Measurements from ENCODE around the gene OR10S1.
"Not testable (repeated sequence)": the region's sequence is repeated elsewhere in the genome, so short reads cannot be mapped to it uniquely, and the experiment has no call there.

The OR10S1 gene, protein sequence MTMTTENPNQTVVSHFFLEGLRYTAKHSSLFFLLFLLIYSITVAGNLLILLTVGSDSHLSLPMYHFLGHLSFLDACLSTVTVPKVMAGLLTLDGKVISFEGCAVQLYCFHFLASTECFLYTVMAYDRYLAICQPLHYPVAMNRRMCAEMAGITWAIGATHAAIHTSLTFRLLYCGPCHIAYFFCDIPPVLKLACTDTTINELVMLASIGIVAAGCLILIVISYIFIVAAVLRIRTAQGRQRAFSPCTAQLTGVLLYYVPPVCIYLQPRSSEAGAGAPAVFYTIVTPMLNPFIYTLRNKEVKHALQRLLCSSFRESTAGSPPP

DNA sequence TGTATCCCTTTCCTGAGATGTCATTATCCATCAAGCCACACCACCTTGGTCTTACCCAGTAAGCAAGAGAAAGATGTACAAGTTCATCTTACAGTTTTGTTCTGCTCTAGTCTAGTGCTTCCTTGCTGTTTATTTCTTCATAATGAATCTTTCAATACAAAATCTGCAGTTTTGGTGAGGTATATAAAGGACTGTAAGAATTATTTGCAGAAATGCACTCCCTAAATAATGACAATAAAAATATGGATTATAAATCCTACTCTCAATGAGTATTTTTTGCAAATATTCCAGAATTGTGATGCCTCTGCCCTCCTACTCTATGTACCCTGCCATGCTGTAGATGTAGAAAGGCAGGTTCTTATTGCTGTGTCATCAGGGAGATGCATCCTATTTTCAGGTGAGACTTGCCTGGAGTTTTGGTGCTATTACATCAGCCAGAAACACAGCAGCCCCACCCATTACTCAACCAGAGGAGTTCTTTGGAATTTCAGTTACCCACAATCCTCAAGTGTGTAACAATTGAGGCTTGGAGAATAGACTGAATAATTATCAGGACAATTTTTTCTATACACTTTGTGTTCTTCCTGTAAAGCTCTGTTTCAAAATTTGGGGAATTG lies at the start of gene OR10S1:
Gene OR10S1 (minus strand): TSS at position 51 of the 617 bp plus-strand sequence. CDS start 117 bp downstream, outside the sequence.
- no peak for DNase-seq (ENCODE audit: extremely low spot score)
- CTCF ChIA-PET = no interaction called here
- TF ChIP-seq, protein P1, sequence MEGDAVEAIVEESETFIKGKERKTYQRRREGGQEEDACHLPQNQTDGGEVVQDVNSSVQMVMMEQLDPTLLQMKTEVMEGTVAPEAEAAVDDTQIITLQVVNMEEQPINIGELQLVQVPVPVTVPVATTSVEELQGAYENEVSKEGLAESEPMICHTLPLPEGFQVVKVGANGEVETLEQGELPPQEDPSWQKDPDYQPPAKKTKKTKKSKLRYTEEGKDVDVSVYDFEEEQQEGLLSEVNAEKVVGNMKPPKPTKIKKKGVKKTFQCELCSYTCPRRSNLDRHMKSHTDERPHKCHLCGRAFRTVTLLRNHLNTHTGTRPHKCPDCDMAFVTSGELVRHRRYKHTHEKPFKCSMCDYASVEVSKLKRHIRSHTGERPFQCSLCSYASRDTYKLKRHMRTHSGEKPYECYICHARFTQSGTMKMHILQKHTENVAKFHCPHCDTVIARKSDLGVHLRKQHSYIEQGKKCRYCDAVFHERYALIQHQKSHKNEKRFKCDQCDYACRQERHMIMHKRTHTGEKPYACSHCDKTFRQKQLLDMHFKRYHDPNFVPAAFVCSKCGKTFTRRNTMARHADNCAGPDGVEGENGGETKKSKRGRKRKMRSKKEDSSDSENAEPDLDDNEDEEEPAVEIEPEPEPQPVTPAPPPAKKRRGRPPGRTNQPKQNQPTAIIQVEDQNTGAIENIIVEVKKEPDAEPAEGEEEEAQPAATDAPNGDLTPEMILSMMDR (IDR thresholded peaks at IDR 0.05; ENCODE audit: control extremely low read depth, extremely low read depth, low read depth, missing control alignments) = no peak
- POLR2A ChIA-PET = no interaction called here

DNA sequence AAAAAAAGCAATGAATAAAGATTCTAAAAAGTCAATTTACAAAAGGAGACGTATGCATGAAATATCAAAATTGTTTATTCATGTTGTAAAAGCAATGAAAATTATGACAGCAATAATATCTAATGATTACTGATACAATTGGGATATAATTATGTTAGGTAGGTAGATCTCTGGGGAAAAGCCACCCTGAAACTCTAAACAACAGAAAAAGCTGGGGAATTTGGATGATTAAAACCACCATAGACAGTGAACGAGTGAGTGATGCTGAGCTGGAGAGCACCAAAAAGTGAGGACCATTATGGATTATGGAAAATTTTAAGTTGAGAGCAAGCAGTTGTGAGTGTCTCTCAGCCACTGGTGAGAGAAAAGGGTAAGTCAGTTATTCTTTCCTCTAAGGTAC lies 48.9 kb upstream of the OR10S1 start, which contains the start of gene OR10G8:
Gene OR10G8 (plus strand): TSS at position 301 of the 400 bp plus-strand sequence. CDS start 2,825 bp downstream, outside the sequence.
- ChIA-PET CTCF (no interaction called here), POLR2A (no interaction called here)
- TF ChIP-seq, protein P1 (IDR thresholded peaks at IDR 0.05; ENCODE audit: control extremely low read depth, extremely low read depth, low read depth, missing control alignments) = no peak
- no peak for DNase-seq (ENCODE audit: extremely low spot score)

DNA sequence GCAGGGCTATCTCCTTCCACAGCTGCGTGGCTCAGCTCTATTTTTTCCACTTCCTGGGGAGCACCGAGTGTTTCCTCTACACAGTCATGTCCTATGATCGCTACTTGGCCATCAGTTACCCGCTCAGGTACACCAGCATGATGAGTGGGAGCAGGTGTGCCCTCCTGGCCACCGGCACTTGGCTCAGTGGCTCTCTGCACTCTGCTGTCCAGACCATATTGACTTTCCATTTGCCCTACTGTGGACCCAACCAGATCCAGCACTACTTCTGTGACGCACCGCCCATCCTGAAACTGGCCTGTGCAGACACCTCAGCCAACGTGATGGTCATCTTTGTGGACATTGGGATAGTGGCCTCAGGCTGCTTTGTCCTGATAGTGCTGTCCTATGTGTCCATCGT lies 38.3 kb upstream of the OR10S1 start:
- CTCF ChIA-PET; DNase-seq (ENCODE audit: extremely low spot score); POLR2A ChIA-PET: not testable (repeated sequence)

DNA sequence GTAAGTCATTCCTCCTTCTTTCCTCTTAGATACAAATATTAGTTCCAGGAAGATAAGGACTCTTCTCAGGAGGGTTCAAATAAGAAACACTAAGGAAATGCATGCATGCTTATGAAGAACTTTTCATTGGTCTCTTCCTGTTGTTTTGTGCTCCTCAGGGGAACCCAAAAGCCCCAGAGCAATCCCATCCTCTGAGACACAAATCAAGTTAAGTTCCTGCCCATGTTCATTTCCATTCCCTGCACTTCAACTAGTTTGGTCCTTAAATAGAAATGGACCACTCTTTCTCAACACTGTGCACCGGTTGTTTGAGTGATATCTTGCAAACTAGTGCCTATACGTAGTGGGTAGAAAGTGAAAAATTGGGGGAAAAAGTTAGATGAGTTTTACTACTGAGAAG lies 35.1 kb upstream of the OR10S1 start, which contains the start of gene OR10G4:
Gene OR10G4 (plus strand): TSS at position 301 of the 400 bp plus-strand sequence. CDS start 2,578 bp downstream, outside the sequence.
- DNase-seq (ENCODE audit: extremely low spot score) = no peak
- TF ChIP-seq, protein P1 (IDR thresholded peaks at IDR 0.05; ENCODE audit: control extremely low read depth, extremely low read depth, low read depth, missing control alignments) = no peak
- ChIA-PET POLR2A (no interaction called here), CTCF (no interaction called here)

DNA sequence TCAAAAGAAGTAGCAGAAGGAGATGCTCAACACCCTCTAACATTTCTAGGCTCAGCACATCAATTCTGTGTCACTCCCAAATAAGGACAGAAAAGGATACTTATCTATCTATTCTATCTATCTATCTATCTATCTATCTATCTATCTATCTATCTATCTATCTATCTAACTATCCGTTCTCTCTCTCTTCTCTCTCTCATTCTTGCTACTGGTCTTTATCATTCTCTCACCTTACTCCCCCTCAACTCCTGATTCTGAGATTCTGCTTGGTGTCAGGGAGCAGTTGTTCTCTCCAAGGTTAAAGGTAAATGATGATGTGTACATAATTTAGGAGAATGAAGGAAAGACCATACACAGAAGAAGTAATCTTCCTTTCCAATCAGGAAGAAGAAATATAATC lies 17.5 kb upstream of the OR10S1 start, which contains the start of gene OR10G6:
Gene OR10G6 (minus strand): TSS at position 43 of the 400 bp plus-strand sequence. CDS start 0 bp downstream, at position 43.
- TF ChIP-seq, protein P1 (IDR thresholded peaks at IDR 0.05; ENCODE audit: control extremely low read depth, extremely low read depth, low read depth, missing control alignments) = no peak
- DNase-seq (ENCODE audit: extremely low spot score) = no peak
- POLR2A ChIA-PET = no interaction called here
- CTCF ChIA-PET = no interaction called here

DNA sequence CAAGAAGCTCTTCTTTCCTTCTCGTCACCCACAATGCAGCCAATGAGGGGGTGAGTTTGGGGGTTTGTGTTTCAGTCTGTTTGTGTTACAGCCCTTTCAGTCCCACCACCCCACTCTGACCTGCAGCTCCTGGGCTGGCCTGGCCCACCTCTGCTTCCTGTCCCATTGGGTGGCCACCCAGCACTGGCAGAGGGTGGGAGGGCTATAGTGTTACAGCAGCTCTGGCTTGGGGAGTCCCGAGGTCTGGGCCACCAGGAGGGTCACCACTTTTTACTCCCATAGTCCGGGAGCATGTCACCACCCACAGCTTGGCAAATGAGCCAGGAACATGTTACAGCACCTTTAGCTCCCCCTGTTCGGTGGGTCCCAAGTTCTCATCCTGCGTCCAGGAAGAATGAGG lies 1.7 kb upstream of the OR10S1 start:
- TF ChIP-seq, protein P1 (IDR thresholded peaks at IDR 0.05; ENCODE audit: control extremely low read depth, extremely low read depth, low read depth, missing control alignments) = no peak
- ChIA-PET POLR2A (no interaction called here), CTCF (no interaction called here)
- DNase-seq (ENCODE audit: extremely low spot score) = no peak
